NCI-H2107 (cell line): ENCODE data around the gene PF4V1.
"Not testable (repeated sequence)": the region's sequence is repeated elsewhere in the genome, so short reads cannot be mapped to it uniquely, and the experiment has no call there.

ENCODE experiments used
- DNase-seq: peaks from one replicate; lab custom pipeline; 2025; lab: John Stamatoyannopoulos, UW

Gene PF4V1

DNA sequence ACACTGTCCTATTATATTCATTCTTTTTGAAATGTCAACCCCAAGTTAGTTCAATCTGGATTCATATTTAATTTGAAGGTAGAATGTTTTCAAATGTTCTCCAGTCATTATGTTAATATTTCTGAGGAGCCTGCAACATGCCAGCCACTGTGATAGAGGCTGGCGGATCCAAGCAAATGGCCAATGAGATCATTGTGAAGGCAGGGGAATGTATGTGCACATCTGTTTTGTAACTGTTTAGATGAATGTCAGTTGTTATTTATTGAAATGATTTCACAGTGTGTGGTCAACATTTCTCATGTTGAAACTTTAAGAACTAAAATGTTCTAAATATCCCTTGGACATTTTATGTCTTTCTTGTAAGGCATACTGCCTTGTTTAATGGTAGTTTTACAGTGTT, 17.7 kb downstream of the PF4V1 start:
- no peak for DNase-seq

DNA sequence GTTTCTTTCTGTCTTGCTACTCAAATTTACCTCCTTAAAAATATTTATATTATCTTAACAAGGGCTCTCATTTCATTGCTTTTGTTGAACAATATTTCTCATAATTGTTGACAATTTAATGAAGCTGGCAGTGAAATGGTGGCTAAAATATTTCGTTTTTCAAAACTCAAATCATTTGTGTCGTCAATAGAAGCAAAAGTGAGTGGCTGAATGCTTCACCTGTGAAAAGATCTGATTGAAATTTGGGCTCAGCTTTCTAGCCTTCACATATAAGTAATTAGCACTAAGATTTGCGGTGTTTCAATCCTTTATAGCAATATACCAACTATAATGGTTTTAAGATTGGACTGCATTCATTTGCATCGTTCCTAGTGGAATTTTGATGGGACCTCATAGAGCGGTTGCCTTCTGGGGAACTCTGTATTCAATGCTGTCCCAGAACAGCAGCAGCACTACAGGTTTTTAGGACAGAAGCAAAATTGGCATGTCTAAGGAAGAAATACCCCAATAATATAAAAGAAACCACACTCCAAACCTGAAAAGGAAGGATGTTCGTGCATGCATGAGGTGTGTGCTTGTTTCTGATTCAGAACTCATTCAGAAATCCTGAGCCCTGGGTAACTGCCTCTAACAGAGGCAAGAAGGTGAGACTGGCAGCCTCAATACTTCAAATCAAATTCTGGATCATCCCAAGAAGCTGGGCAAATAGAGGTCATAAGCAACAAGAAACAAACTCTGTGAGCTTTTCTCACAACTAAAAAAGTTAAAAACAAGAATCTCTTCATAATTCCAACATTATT, 18.6 kb downstream of the PF4V1 start:
- DNase-seq = no peak

DNA sequence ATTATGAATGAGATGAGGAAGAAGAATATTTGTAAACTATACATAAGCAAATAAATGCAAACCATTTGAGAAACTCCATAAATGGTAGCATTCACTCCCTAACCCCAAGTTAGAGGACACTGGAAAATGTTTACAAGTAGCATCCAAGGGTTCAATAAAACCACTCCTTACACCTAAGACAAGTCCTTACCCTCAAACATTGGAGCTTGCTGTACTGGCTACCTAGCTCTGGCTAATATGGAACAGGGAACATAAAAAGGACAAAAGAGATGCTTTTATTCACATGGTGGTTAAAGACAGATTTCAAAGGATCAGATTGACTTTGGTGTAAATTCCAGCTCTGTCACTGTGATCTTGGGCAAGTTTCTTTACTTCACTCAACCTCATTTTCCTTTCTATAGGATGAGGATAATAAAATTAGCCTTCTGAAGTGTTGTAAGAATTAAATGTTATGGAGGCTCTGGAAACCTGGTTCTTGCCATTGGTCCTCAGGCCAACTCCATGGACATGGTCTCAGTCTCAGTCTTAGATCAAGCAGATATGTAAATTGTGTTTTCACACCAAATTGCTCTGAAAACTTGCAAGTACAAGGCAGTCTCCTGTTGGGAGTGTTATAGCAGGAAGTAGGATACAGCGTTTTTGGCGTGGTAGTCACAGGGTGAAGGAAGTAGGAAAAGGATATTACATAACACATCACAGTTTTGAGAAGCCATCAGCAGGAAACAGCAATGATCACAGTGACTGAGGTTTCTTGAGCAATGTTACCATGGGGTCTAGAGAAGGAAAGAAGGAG, 19.4 kb downstream of the PF4V1 start:
- no peak for DNase-seq

GRCh38 chr4:73874386-73874785, 21.3 kb downstream of the PF4V1 start:
- no peak for DNase-seq

DNA sequence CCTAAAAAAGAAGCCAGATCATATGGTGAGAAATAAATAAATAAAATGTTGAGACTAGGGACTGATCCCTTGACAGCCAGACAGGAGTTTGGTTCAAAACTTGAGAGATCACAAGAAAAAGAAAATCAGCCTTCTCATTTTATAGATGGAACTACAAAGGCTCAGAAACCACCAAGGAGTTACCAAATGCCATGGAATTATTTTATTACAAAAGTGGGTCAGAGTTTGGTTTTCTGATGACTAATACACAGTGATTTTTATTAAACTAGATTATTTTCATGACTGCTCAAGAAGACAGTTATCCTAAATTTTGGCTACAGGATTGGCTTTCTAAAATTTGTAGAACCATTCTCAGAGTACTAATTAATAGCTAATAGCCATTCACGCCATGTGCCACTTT, 22.3 kb downstream of the PF4V1 start:
- DNase-seq = no peak

- no peak for DNase-seq
Measured at GRCh38 chr4:73883306-73883705, 30.2 kb downstream of the PF4V1 start.

DNA sequence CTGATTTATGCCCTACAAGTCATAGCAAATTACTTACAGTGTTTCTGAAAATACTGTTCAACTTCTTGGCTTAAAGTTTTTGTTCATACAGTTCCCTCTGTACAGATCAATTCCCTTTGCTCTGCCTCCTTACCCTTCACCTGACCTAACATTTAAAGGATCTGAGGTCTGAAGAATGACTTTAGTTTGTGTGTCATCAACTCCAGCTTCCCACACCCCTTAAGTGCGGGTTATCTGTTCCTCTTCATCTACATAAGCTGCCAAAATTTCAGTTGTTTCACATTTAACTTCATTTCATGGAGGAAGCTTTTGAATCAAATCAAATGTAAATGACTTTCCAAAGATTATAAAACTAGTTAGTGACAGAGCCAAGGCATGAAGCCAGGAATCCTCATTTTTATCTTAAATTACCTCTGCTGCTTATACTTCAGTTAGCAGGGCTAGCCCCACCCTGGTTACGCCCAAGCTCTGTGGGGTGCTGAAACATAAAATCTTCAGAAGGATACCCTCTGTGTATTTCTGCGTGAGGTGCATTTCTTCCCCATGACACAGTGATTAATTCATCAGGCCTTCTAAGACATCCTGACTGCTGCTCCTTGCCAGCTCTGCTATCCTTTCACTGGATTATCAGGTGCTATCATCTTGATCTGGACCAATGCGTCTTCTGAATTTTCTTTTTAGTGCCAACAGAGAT, 32.6 kb downstream of the PF4V1 start:
- DNase-seq = no peak

GRCh38 chr4:73891326-73891725, 38.2 kb downstream of the PF4V1 start:
- no peak for DNase-seq

- no peak for DNase-seq
Measured at GRCh38 chr4:73891739-73892405, 38.8 kb downstream of the PF4V1 start.

- DNase-seq = no peak
Measured at GRCh38 chr4:73892966-73893365, 39.9 kb downstream of the PF4V1 start.

GRCh38 chr4:73894001-73894400, 40.9 kb downstream of the PF4V1 start:
- DNase-seq = no peak

- DNase-seq = no peak
Measured at GRCh38 chr4:73895201-73896175, 42.4 kb downstream of the PF4V1 start.

GRCh38 chr4:73896416-73896815, 43.3 kb downstream of the PF4V1 start:
- no peak for DNase-seq

DNA sequence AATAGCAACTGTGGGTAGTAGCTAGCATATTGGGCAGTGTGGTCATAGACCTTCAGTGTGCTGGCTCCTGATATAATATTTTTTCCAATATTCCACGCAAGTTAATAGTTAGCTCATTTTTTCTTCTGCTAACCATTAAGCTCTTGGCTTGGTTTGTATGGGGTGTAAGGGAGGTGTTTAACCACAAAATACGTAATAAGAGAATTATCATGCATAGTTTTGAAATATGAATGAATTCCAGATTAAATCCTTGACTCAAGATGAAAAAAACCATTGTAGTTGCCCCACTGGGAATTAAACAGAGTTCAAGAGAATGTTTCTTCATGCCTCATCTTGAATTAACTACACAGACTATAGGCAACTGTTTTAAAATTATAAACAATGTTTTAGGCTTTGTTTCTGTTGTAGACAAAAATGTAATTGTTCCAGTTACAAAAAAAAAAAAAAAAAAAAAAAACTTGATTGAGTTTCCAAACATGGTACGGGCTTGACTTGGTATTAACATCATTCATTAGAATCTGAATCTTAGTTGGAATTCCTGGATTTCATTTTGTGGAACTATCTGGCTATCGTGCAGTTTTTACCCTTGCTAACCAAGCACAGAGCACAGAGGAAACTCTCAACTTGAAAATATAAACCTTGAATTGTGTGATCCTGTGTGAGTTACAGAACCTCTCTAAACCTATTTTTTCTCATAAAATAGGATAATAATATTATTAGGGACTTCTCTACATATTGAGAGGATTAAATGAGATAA, 44.5 kb downstream of the PF4V1 start:
- DNase-seq = no peak

GRCh38 chr4:73899338-73899737, 46.2 kb downstream of the PF4V1 start:
- not testable (repeated sequence) for DNase-seq

- DNase-seq = no peak
Measured at GRCh38 chr4:73901031-73901430, 47.9 kb downstream of the PF4V1 start.

GRCh38 chr4:73902038-73902637, 49.0 kb downstream of the PF4V1 start:
- no peak for DNase-seq

DNA sequence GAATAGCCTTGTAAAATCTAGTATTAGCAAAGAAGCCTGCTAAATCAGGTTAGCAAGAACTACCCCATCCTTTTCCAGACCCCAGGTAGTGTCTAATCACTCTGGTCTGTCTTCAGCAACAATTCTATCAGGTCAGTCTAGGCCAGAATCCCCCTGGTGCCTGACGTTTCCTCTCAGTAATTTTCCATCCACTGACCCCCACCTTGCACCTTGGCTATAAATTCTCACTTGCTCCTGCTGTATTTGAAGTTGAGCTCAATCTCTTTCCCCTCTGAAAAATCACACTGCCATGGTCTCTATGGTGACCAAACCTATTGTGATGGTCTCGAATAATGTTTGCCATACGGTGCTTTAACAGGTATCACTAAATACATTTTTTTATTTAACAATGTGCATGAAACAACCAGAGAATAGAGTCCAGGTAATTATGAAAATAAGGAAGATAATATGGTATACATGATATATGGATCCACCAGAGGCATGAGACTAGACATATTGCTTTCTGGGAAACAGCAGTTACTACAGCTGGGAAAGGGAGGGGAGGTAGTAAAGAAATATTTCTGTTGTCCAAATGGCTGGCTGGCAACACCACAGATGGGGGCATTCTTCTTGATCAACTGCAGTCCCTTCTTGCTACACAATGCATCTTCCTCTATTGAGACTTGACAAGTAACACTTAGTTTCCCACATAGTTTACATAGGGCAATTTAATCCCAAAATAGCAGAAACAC, 49.9 kb downstream of the PF4V1 start:
- no peak for DNase-seq
